Suprapubic skin (tissue), 4 donors: ENCODE results near the gene ASF1B. TPM values are rescaled to one million over a fixed set of nuclear protein-coding genes. Genes with fewer than 3 reads are reported as not detected.

Experiments used
- DNase-seq, 2 donors: peaks; one replicate each; pipeline ENCODE4 v3.0.0-alpha.2; 2019; ENCODE audit warnings: low spot score in 2 of 2
- H3K27ac ChIP-seq: fragments of 200-600 bp; sonication (generic); one replicate; pipeline ENCODE4 v1.5.1; 2019
- H3K27me3 ChIP-seq: fragments of 200-600 bp; sonication (generic); one replicate; pipeline ENCODE4 v1.5.1; 2019
- H3K36me3 ChIP-seq: fragments of 200-600 bp; sonication (generic); one replicate; pipeline ENCODE4 v1.5.1; 2019
- H3K4me1 ChIP-seq: fragments of 200-600 bp; sonication (generic); one replicate; pipeline ENCODE4 v1.5.1; 2019
- H3K4me3 ChIP-seq: fragments of 200-600 bp; sonication (generic); one replicate; pipeline ENCODE4 v1.5.1; 2019; ENCODE audit warnings: mild to moderate bottlenecking
- H3K9me3 ChIP-seq: fragments of 200-600 bp; sonication (generic); one replicate; pipeline ENCODE4 v1.5.1; 2019
- EP300 ChIP-seq: sonication (generic); formaldehyde crosslinking; IDR thresholded peaks from one replicate; pipeline ENCODE4 v1.6.1; 2017; ENCODE audit warnings: antibody characterized with exemption
- POLR2A ChIP-seq, 2 donors: fragments of 450-650 bp; IDR thresholded peaks; one replicate each; pipeline ENCODE4 v1.6.1; 2017; ENCODE audit warnings: antibody characterized with exemption in 2 of 2, mild to moderate bottlenecking in 2 of 2, moderate library complexity in 2 of 2
- POLR2AphosphoS5 ChIP-seq, 3 donors: sonication (generic); formaldehyde crosslinking; IDR thresholded peaks; one replicate each; pipeline ENCODE4 v1.6.1; 2017; ENCODE audit warnings: antibody characterized with exemption in 3 of 3
- WGBS: methylation state at CpG from one replicate; pipeline ENCODE4 v1.1.5; 2018; 5-methylcytosine and 5-hydroxymethylcytosine counted together
- total RNA-seq, 4 donors: library from RNA; depleted of rRNA; stranded (reverse); fragments of >200 nt; gene quantifications; one replicate each; pipeline ENCODE4 v1.1.0, GENCODE V29; 2016
- TF ChIP-seq, protein P1 (sequence below), 2 donors: fragments of 200-600 bp in 1 of 2; fragments of 450-650 bp in 1 of 2; sonication (generic) in 1 of 2; IDR thresholded peaks; one replicate each; pipeline ENCODE4 v1.5.1; 2016 to 2019; ENCODE audit warnings: antibody characterized with exemption in 2 of 2, mild to moderate bottlenecking in 1 of 2, moderate library complexity in 1 of 2

The ASF1B gene
- total RNA-seq, 4 donors from 2014 or later = 3.4 to 8.8 (median 7.8) TPM

DNA sequence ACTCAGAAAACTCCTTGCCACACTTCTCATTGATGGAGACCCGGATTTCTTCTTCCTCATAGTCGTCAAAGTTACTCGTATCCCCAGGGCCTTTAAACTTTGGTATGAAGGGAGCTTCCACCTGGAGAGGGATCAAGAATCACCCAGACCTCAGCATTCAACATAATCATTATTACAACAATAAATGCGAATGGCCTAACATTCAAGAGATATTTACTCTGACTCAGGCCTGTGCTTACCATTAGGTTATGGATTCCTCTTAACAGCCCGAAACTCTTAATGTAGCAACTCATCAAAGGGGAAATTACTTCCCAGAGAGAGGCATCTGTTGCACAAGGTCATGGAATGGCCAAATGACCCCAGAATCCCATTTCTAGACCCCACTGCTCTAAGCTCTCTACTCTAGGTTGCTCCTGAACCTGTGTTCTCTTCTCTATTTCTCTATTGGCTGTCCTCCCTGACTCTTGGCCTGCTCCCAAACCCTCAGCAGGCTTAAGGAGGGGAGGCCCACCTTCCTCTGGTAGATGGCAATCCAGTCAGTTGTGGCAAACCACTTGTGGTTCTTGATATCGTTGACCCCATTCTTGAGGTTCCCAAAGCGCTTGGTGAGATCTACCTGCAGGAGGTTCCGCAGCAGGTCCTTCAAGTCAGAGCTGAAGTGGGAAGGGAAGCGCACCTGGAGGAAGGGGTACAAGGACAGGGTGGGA, 43.1 kb downstream of the ASF1B start:
- no peak for DNase-seq
- Histone ChIP-seq H3K36me3 (peaks cover 21% of the 10 kb centered on the region), H3K4me1 (peaks cover 23% of the 10 kb centered on the region), H3K9me3 (no peaks in the 10 kb centered on the region), H3K4me3 (no peak overlapping the region), H3K27ac (no peak overlapping the region), H3K27me3 (no peaks in the 10 kb centered on the region)
- WGBS = 99% methylated on average over 9 of the region's 9 CpGs
- TF ChIP-seq POLR2A (IDR thresholded peaks at IDR 0.05) (no peak), POLR2AphosphoS5 (IDR thresholded peaks at IDR 0.05) (no peak), EP300 (no peak)
- TF ChIP-seq, protein P1, sequence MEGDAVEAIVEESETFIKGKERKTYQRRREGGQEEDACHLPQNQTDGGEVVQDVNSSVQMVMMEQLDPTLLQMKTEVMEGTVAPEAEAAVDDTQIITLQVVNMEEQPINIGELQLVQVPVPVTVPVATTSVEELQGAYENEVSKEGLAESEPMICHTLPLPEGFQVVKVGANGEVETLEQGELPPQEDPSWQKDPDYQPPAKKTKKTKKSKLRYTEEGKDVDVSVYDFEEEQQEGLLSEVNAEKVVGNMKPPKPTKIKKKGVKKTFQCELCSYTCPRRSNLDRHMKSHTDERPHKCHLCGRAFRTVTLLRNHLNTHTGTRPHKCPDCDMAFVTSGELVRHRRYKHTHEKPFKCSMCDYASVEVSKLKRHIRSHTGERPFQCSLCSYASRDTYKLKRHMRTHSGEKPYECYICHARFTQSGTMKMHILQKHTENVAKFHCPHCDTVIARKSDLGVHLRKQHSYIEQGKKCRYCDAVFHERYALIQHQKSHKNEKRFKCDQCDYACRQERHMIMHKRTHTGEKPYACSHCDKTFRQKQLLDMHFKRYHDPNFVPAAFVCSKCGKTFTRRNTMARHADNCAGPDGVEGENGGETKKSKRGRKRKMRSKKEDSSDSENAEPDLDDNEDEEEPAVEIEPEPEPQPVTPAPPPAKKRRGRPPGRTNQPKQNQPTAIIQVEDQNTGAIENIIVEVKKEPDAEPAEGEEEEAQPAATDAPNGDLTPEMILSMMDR (IDR thresholded peaks at IDR 0.05) = no peak

DNA sequence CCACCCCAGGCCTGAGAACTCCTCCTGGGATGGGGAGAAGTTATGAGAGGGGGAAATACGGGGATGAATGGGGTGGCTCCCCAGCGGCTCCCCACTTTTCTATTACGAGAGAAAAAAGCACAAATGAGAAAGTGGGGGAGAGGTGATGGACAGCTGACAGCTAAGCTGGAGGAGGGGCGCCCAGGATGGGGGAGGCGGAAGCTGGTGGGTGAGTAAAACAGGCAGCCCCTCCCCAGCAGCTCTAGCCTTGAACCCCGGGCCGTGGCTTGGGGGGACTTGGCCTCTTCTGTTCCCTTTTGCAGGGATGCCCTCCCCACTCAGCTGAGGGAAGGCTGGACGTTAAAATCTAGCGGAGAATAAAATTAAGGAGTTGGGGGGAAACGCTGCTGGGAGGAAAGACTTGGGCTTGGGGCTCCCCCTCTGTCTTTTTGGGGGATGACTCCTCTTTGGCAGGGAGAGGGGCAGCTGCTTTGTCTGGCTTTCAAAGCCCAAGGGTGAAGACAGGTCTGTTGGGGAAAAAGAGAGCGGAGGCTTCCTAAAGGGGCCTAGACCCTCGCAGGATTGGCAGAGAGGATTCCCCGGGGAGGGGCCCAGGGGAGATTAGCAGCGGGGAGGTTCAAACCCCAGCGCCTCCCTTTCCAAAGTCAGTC, 44.5 kb downstream of the ASF1B start:
- 15% methylated on average over 15 of the region's 15 CpGs for whole genome bisulfite sequencing
- H3K36me3 ChIP-seq = peaks cover 15% of the 10 kb centered on the region
- H3K4me1 ChIP-seq = peaks cover 23% of the 10 kb centered on the region
- TF ChIP-seq POLR2AphosphoS5 (IDR thresholded peaks at IDR 0.05) = no peak
- no peak for TF ChIP-seq POLR2A (IDR thresholded peaks at IDR 0.05)
- TF ChIP-seq, protein P1 (IDR thresholded peaks at IDR 0.05) = no peak
- TF ChIP-seq EP300 = no peak
- peak overlapping the region; percentile 91 for H3K27ac ChIP-seq
- peak in 1 of 2 donors; percentile 66 for DNase-seq
- H3K9me3 ChIP-seq = no peaks in the 10 kb centered on the region
- no peaks in the 10 kb centered on the region for H3K27me3 ChIP-seq
- peak overlapping the region; percentile 92 for H3K4me3 ChIP-seq

DNA sequence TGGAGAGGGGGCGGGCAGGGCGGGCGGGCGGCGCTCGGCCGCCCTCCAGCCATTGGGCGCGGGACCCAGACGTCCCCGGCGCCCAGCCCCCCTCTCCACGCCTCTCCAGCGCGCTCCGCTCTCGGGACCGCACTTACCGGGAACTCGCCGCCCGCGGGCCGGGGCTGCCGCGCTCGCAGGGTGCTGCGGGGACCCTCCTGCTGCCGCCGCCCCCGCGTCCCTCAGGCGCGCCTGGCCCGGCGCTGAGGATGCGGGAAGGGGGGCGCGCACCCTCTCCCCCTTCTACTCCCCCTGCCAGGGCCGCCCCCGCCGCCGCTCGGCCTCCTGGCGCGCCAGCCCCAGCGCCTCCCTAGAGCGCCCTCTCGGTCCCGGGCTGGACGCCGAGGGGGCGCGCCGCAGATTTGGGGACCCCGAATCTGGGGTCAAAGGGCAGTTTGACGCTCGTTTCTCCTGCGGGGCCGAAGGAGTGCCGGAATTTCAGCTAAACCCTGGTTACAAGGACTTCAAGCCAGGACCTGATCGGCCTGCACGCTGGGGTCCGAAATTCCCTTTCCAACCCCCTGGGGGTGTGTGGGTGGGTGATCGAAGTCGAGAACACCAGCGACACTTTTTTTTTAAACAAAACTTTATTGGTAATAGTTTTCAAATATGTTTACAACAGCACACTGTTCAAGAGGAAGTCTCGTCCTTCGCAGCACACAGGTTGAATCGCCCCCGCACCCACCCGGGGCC, 45.1 kb downstream of the ASF1B start:
- peak overlapping the region; percentile 92 for H3K4me3 ChIP-seq
- peak overlapping the region; percentile 91 for H3K27ac ChIP-seq
- H3K27me3 ChIP-seq = no peaks in the 10 kb centered on the region
- peaks cover 11% of the 10 kb centered on the region for H3K36me3 ChIP-seq
- peak in 1 of 2 donors; percentile 82 for DNase-seq
- TF ChIP-seq EP300 (no peak), POLR2A (IDR thresholded peaks at IDR 0.05) (peak in 1 of 2 donors; percentile 18), POLR2AphosphoS5 (IDR thresholded peaks at IDR 0.05) (peak in 2 of 3 donors; percentile 10 to 18)
- TF ChIP-seq, protein P1 (IDR thresholded peaks at IDR 0.05) = no peak
- 2% methylated on average over 12 of the region's 72 CpGs for WGBS
- H3K9me3 ChIP-seq = no peaks in the 10 kb centered on the region
- peaks cover 23% of the 10 kb centered on the region for H3K4me1 ChIP-seq

DNA sequence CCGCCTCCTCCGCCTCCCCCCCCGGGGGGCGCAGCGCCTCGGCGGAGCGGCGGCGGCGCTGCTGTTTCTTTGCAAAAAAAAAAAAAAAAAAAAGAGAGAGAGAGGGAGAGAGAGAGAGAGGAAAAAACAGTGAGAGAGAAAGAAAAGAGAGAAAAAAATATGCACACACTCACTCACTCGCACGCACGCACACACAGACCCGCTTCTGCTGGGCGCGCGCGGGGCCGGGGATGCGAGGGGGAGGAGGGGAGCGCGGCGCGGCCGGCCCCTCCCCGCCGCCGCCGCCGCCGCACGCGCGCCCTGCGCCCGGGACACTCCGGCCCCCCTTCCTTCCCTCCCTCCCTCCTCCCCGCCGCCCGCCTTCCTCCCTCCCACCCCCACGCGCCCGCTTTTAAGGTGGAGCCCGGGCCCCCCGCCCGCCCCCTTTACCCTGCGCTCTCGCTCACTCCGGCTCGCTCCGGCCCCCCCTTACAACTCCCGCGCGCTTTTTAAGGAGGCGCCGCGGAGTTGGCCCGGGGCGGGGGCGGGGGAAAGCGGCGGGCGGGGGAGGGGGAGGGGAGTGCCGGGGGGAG, 45.8 kb downstream of the ASF1B start, which contains the start of gene SAMD1:
SAMD1 (minus strand) TSS at position 243 of the 572 bp plus-strand sequence.
- WGBS = 1% methylated on average over 36 of the region's 65 CpGs
- H3K4me3 ChIP-seq = peak within 1 kb of the TSS; percentile 92
- H3K4me1 ChIP-seq = peaks cover 23% of the 10 kb centered on the region
- peak within 1 kb of the TSS; percentile 91 for H3K27ac ChIP-seq
- peaks cover 11% of the 10 kb centered on the region for H3K36me3 ChIP-seq
- H3K9me3 ChIP-seq = no peaks in the 10 kb centered on the region
- TF ChIP-seq EP300 = no peak
- DNase-seq = peak; percentile 94 to 95
- no peaks in the 10 kb centered on the region for H3K27me3 ChIP-seq

- Histone ChIP-seq H3K27ac (peak overlapping the region; percentile 91), H3K4me3 (peak overlapping the region; percentile 92), H3K36me3 (peaks cover 11% of the 10 kb centered on the region), H3K4me1 (peaks cover 23% of the 10 kb centered on the region), H3K27me3 (no peaks in the 10 kb centered on the region), H3K9me3 (no peaks in the 10 kb centered on the region)
- TF ChIP-seq, protein P1 (IDR thresholded peaks at IDR 0.05) = no peak
- no peak for TF ChIP-seq POLR2AphosphoS5 (IDR thresholded peaks at IDR 0.05)
- no peak for TF ChIP-seq EP300
- TF ChIP-seq POLR2A (IDR thresholded peaks at IDR 0.05) = no peak
- WGBS = 0% methylated on average over 17 of the region's 142 CpGs
- peak in 1 of 2 donors; percentile 75 for DNase-seq
Measured at GRCh38 chr19:14089662-14090508, 46.5 kb downstream of the ASF1B start.
